GM19240 (cell line): Measurements from ENCODE around the gene MUSTN1.

Source experiments
- DNase-seq: peaks from one replicate; pipeline ENCODE4 v3.0.0; 2011; ENCODE audit warnings: low spot score; ENCODE audit not compliant: insufficient read length

The MUSTN1 gene

DNA sequence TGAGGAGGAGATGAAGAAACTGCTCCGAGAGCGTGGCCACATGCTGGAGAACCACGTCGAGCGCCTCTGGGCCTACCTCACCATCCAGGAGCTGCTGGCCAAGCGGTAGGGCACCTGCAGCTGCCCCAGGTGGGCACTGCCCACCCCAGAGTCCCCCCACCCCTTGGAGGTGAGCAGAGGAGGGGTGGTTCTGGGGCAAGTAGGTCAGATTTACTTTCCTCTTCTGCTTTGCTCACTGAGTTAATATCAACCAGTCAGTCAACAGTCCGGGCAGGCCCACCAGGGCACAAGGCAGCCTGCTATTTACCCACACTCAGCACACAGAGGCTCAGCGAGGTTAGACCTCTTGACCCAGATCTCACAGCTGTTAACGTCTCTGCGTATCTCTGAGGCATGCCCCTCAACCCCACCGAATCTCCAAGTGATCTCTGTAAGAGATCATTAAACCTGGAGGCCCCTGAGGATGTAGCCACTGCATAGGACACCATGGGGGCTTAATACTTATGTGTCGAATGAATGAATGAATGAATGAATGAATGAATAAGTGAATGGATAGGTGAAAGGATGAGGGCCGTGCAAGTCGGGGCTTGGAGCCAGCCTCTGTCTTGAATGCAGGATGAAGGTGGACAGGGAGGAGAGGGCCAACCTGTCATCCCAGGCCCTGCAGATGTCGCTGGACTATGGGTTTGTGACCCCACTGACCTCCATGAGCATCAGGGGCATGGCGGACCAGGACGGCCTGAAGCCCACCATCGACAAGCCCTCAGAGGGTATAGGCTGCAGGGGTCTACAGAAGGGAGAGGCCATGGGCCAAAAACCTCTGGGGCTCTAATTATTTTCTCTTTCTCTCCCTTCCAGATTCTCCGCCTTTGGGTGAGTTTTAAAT lies 48.2 kb downstream of the MUSTN1 start:
- no peak for DNase-seq

DNA sequence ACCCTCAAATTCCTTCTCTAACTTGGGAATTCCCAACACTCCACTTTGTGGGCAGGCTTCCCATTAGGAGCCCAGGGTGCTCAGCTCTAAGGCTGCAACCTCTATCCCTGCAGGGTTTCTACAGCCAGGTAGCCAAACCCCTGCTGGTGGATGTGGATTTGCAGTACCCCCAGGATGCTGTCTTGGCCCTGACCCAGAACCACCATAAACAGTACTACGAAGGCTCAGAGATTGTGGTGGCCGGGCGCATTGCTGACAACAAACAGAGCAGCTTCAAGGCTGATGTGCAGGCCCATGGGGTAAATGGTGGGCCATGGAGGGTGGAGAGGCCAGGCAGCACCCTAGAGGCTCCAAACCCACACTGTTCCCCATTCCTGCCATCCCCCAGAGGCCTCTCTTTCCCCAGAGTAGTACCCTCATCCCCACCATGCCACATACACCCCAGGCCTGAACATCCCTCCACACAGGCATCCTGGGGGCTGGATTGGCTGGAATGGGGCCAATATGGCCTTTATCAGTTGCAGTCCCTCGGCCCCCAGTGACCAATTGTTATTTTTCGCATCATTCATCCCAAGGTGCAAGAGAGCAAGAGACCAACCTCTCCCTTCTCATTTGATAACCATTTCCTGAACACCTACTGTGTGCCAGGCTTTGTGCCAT lies 49.8 kb downstream of the MUSTN1 start:
- no peak for DNase-seq

DNA sequence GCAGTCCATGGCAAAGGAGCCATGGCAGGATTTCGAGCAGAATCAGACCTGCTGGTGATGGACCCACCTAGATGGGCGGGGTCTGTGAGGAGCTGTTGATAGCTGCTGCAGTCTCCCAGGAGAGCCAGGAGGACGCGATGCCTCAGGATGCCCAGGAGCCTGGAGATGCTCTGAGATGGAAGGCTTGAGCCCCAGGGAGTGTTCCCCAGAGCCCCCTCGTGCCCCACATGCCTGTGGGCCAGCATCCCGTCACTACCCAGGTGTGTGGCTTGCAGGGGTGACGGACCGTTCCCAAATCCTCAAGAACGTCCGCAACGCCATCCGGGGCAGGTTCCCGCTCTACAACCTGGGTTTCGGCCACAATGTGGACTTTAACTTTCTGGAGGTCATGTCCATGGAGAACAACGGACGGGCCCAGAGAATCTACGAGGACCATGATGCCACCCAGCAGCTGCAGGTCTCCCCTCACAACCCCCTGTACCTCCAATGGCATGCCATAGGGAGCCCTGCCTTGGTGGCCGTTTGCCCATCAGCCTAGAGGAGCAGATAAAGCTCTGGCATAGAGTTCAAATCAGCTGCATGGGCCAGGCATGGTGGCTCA lies 50.7 kb downstream of the MUSTN1 start:
- no peak for DNase-seq

DNA sequence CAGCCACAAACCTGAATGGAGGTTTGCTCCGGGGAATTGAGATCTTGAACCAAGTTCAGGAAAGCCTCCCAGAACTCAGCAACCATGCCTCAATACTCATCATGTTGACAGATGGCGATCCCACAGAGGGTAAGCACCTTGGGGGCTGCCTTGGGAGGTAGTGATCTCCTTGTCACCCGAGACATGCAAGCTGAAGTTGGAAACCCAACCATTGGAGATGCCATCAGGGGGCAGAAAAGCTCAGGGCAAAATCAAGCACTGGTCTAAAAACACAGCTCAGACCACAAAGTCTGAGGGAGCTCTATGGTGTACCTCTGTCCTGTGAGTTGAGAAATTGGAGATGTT lies 51.6 kb downstream of the MUSTN1 start:
- DNase-seq, result no peak
